SK-N-SH (cell line): ENCODE data around the gene TELO2. TPM values are rescaled to one million over a fixed set of nuclear protein-coding genes. Genes with fewer than 3 reads are reported as not detected.

Source experiments
- CTCF ChIA-PET: fragments of 300-600, 350-600 bp; formaldehyde crosslinking; extraction: SDS; loops from one replicate; lab custom pipeline; 2021; lab: Yijun Ruan, JAX
- POLR2A ChIA-PET: fragments of 350-600 bp; sonication (Branson Sonifier 250); formaldehyde crosslinking; extraction: SDS; loops from one replicate; lab custom pipeline; 2020; ENCODE audit warnings: antibody characterized with exemption, inconsistent platforms; lab: Yijun Ruan, JAX
- DNase-seq: peaks from one replicate; pipeline ENCODE4 v3.0.0; 2012
- H2AFZ ChIP-seq: fragments of 200-600 bp; sonication (generic); 2 replicates; pipeline ENCODE4 v1.8.1; 2016; ENCODE audit warnings: antibody characterized with exemption, mild to moderate bottlenecking, low read depth
- H3F3A ChIP-seq: fragments of 200-600 bp; sonication (generic); replicated peaks from 2 replicates; pipeline ENCODE3; 2016; ENCODE audit warnings: antibody characterized with exemption, mild to moderate bottlenecking; ENCODE audit not compliant: insufficient read depth
- H3K27ac ChIP-seq, 2 experiments: fragments of 200-500 bp in 1 of 2; fragments of 200-600 bp in 1 of 2; sonication (Bioruptor generic) in 1 of 2; sonication (generic), shearing (Covaris generic) in 1 of 2; 2 replicates each; pipeline versions ENCODE4 v1.5.1 to v1.6.1; 2014 to 2016; ENCODE audit warnings: low read depth in 2 of 2, inconsistent platforms in 1 of 2, low read length in 1 of 2, mild to moderate bottlenecking in 1 of 2, mixed read lengths in 1 of 2
- H3K27me3 ChIP-seq: fragments of 200-600 bp; sonication (generic), shearing (Covaris generic); 2 replicates; pipeline ENCODE4 v1.6.1; 2016; ENCODE audit warnings: mixed run types; ENCODE audit not compliant: insufficient read depth
- H3K36me3 ChIP-seq, 2 experiments: fragments of 200-500 bp in 1 of 2; fragments of 200-600 bp in 1 of 2; sonication (Bioruptor generic) in 1 of 2; sonication (generic) in 1 of 2; replicated peaks in 1 of 2; 2 replicates each; pipeline versions ENCODE3 to v1.5.1; 2014 to 2016; ENCODE audit warnings: low read length in 1 of 2, mild to moderate bottlenecking in 1 of 2; ENCODE audit not compliant: insufficient read depth in 2 of 2, control insufficient read depth in 1 of 2
- H3K4me1 ChIP-seq, 2 experiments: fragments of 200-500 bp in 1 of 2; fragments of 200-600 bp in 1 of 2; sonication (Bioruptor generic) in 1 of 2; sonication (generic), shearing (Covaris generic) in 1 of 2; 2 replicates each; pipeline versions ENCODE4 v1.5.1 to v1.6.1; 2014 to 2016; ENCODE audit warnings: low read depth in 1 of 2, low read length in 1 of 2, mixed run types in 1 of 2; ENCODE audit not compliant: insufficient read depth in 2 of 2, control insufficient read depth in 1 of 2
- H3K4me2 ChIP-seq: fragments of 200-600 bp; sonication (generic), shearing (Covaris generic); 2 replicates; pipeline ENCODE4 v1.6.1; 2017; ENCODE audit warnings: mixed run types
- H3K4me3 ChIP-seq, 2 experiments: fragments of 200-500 bp in 1 of 2; fragments of 200-600 bp in 1 of 2; sonication (Bioruptor generic) in 1 of 2; sonication (generic), shearing (Covaris generic) in 1 of 2; 2 replicates each; pipeline versions ENCODE4 v1.5.1 to v1.8.1; 2014 to 2016; ENCODE audit warnings: low read depth in 2 of 2, inconsistent platforms in 1 of 2, low read length in 1 of 2, mild to moderate bottlenecking in 1 of 2, mixed read lengths in 1 of 2, moderate library complexity in 1 of 2
- H3K79me2 ChIP-seq: fragments of 200-600 bp; sonication (generic); 2 replicates; pipeline ENCODE4 v1.8.1; 2017; ENCODE audit warnings: mild to moderate bottlenecking; ENCODE audit not compliant: insufficient read depth
- H3K9ac ChIP-seq: fragments of 200-600 bp; sonication (generic); 2 replicates; pipeline ENCODE4 v1.6.1; 2017; ENCODE audit warnings: mixed run types
- H3K9me2 ChIP-seq: fragments of 200-600 bp; sonication (generic); 2 replicates; pipeline ENCODE4 v1.6.1; 2017; ENCODE audit warnings: mixed run types
- H3K9me3 ChIP-seq: fragments of 200-600 bp; sonication (generic); 2 replicates; pipeline ENCODE4 v1.6.1; 2017; ENCODE audit warnings: mixed run types, mild to moderate bottlenecking, moderate library complexity
- H4K20me1 ChIP-seq: fragments of 200-600 bp; sonication (generic); 2 replicates; pipeline ENCODE4 v1.6.1; 2017; ENCODE audit warnings: mild to moderate bottlenecking, mixed run types; ENCODE audit not compliant: insufficient read depth
- CTCF ChIP-seq: fragments of 200-600 bp; sonication (generic); IDR thresholded peaks from 2 replicates; pipeline ENCODE4 v1.6.1; 2017; ENCODE audit warnings: antibody characterized with exemption, mild to moderate bottlenecking, moderate library complexity
- ELF1 ChIP-seq: IDR thresholded peaks from 2 replicates; pipeline ENCODE4 v1.4.0; 2012
- EZH2phosphoT487 ChIP-seq: fragments of 200-600 bp; sonication (generic); IDR thresholded peaks from 2 replicates; pipeline ENCODE4 v1.6.1; 2017; ENCODE audit warnings: low read depth, mixed run types, mild to moderate bottlenecking, antibody characterized with exemption, moderate library complexity, borderline replicate concordance
- FOSL2 ChIP-seq: IDR thresholded peaks from 2 replicates; pipeline ENCODE4 v1.4.0; 2012; ENCODE audit warnings: low read depth, mild to moderate bottlenecking, moderate library complexity, borderline replicate concordance
- GATA2 ChIP-seq: sonication (generic); formaldehyde crosslinking; IDR thresholded peaks from 2 replicates; pipeline ENCODE4 v1.5.0; 2020; ENCODE audit warnings: mild to moderate bottlenecking, missing genetic modification reagents
- IRF3 ChIP-seq: fragments of 150-350 bp; IDR thresholded peaks from 2 replicates; pipeline ENCODE4 v1.6.1; 2016; ENCODE audit warnings: mild to moderate bottlenecking, low read depth, low read length
- JUND ChIP-seq: IDR thresholded peaks from 2 replicates; pipeline ENCODE4 v1.4.0; 2012
- MEF2A ChIP-seq: IDR thresholded peaks from 2 replicates; pipeline ENCODE4 v1.4.0; 2012; ENCODE audit warnings: low read depth, borderline replicate concordance
- MXI1 ChIP-seq: IDR thresholded peaks from 2 replicates; pipeline ENCODE4 v1.6.1; 2012; ENCODE audit warnings: mild to moderate bottlenecking, low read depth, low read length, improper control_type of control experiment
- NFIC ChIP-seq: IDR thresholded peaks from 2 replicates; pipeline ENCODE4 v1.4.0; 2012; ENCODE audit warnings: borderline replicate concordance
- POLR2AphosphoS5 ChIP-seq: IDR thresholded peaks from 2 replicates; pipeline ENCODE4 v1.6.1; 2012; ENCODE audit warnings: low read depth, low read length
- RAD21 ChIP-seq: IDR thresholded peaks from 2 replicates; pipeline ENCODE4 v1.6.1; 2012; ENCODE audit warnings: mild to moderate bottlenecking, low read length
- RCOR1 ChIP-seq: fragments of 150-350 bp; IDR thresholded peaks from 2 replicates; pipeline ENCODE4 v1.6.1; 2017; ENCODE audit warnings: antibody characterized with exemption, low read length
- RFX5 ChIP-seq: IDR thresholded peaks from 2 replicates; pipeline ENCODE4 v1.6.1; 2012; ENCODE audit warnings: mild to moderate bottlenecking, improper control_type of control experiment, low read length
- RXRA ChIP-seq: IDR thresholded peaks from 2 replicates; pipeline ENCODE4 v1.4.0; 2012; ENCODE audit warnings: low read depth, mild to moderate bottlenecking, borderline replicate concordance
- SMC3 ChIP-seq: IDR thresholded peaks from 2 replicates; pipeline ENCODE4 v1.6.1; 2012; ENCODE audit warnings: low read depth, low read length, improper control_type of control experiment
- TAF1 ChIP-seq: IDR thresholded peaks from 2 replicates; pipeline ENCODE4 v1.6.1; 2012; ENCODE audit warnings: low read depth, mild to moderate bottlenecking, low read length, moderate library complexity, borderline replicate concordance
- TCF12 ChIP-seq: IDR thresholded peaks from 2 replicates; pipeline ENCODE4 v1.4.0; 2012
- TEAD4 ChIP-seq: IDR thresholded peaks from 2 replicates; pipeline ENCODE4 v1.4.0; 2012; ENCODE audit warnings: mild to moderate bottlenecking, borderline replicate concordance; ENCODE audit not compliant: insufficient read depth
- YY1 ChIP-seq: IDR thresholded peaks from 2 replicates; pipeline ENCODE4 v1.4.0; 2012; ENCODE audit warnings: low read depth, mild to moderate bottlenecking
- WGBS: methylation state at CpG from one replicate; pipeline ENCODE4 v1.1.6; 2017; ENCODE audit warnings: low lambda C conversion rate; 5-methylcytosine and 5-hydroxymethylcytosine counted together
- polyA plus RNA-seq, 3 experiments: library from polyadenylated mRNA; depleted of rRNA; stranded (reverse); fragments of >200 nt; gene quantifications; 2 replicates each; pipeline ENCODE4 v1.2.3, GENCODE V29; 2012
- TF ChIP-seq, protein P1 (sequence below): IDR thresholded peaks from 2 replicates; pipeline ENCODE4 v1.4.0; 2012; ENCODE audit warnings: low read depth

TELO2 gene
- polyA plus RNA-seq, 1 of the 3 experiments (the other 2 are of a cell fraction): 24.2 TPM

GRCh38 chr16:1540556-1540855, 47.3 kb downstream of the TELO2 start:
- ChIA-PET CTCF (no interaction called here), POLR2A (no interaction called here)
- H3K36me3 ChIP-seq: peaks cover 0 to 19% of the 10 kb centered on the region in 2 experiments
- H2AFZ ChIP-seq: no peak overlapping the region
- H3F3A ChIP-seq: peaks cover 7% of the 10 kb centered on the region
- H3K27ac ChIP-seq: no peak overlapping the region
- H3K9ac ChIP-seq: no peak overlapping the region
- H3K9me2 ChIP-seq: no peaks in the 10 kb centered on the region
- no peak overlapping the region for H3K4me2 ChIP-seq
- H3K27me3 ChIP-seq: no peaks in the 10 kb centered on the region
- H4K20me1 ChIP-seq: no peaks in the 10 kb centered on the region
- DNase-seq: no peak
- 89% methylated on average over 3 of the region's 8 CpGs for WGBS
- no peak for TF ChIP-seq GATA2 (CRISPR knock-in tag)
- no peak for TF ChIP-seq RFX5
- TF ChIP-seq JUND: no peak
- TF ChIP-seq MXI1: no peak
- TF ChIP-seq RAD21: no peak
- TF ChIP-seq IRF3: no peak
- TF ChIP-seq TEAD4: no peak
- TF ChIP-seq, protein P1, sequence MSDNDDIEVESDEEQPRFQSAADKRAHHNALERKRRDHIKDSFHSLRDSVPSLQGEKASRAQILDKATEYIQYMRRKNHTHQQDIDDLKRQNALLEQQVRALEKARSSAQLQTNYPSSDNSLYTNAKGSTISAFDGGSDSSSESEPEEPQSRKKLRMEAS: no peak
- TF ChIP-seq RCOR1: no peak
- TF ChIP-seq POLR2AphosphoS5: no peak
- no peak for TF ChIP-seq MEF2A
- TF ChIP-seq YY1: no peak
- TF ChIP-seq TCF12: no peak
- TF ChIP-seq NFIC: no peak
- no peak for TF ChIP-seq TAF1
- TF ChIP-seq EZH2phosphoT487: no peak
- no peak for TF ChIP-seq FOSL2
- H3K9me3 ChIP-seq: no peaks in the 10 kb centered on the region
- peaks cover 9 to 10% of the 10 kb centered on the region in 2 experiments; a peak in 3 of 4 replicates for H3K4me1 ChIP-seq
- no peak overlapping the region for H3K4me3 ChIP-seq
- H3K79me2 ChIP-seq: no peaks in the 10 kb centered on the region

- POLR2A ChIA-PET: no interaction called here
- no peak for TF ChIP-seq MEF2A
- no peak for TF ChIP-seq SMC3
- no peak for TF ChIP-seq FOSL2
- TF ChIP-seq YY1: no peak
- TF ChIP-seq RAD21: no peak
- TF ChIP-seq GATA2 (CRISPR knock-in tag): no peak
- no peak for TF ChIP-seq ELF1
- no peak for TF ChIP-seq RCOR1
- no peak for TF ChIP-seq CTCF
- no peak for TF ChIP-seq RXRA
- no peak for TF ChIP-seq TEAD4
- Histone ChIP-seq H2AFZ (no peak overlapping the region), H3K27me3 (no peaks in the 10 kb centered on the region), H3F3A (peaks cover 7% of the 10 kb centered on the region), H3K9ac (no peak overlapping the region), H3K9me2 (no peaks in the 10 kb centered on the region), H3K79me2 (no peaks in the 10 kb centered on the region), H3K4me2 (no peak overlapping the region), H3K4me1 (peaks cover 9 to 10% of the 10 kb centered on the region in 2 experiments; a peak in 3 of 4 replicates), H3K27ac (no peak overlapping the region), H3K9me3 (no peaks in the 10 kb centered on the region), H3K4me3 (no peak overlapping the region), H3K36me3 (peaks cover 0 to 24% of the 10 kb centered on the region in 2 experiments), H4K20me1 (no peaks in the 10 kb centered on the region)
- CTCF ChIA-PET: no interaction called here
- 91% methylated on average over 10 of the region's 41 CpGs for WGBS
- DNase-seq: no peak
Observed at GRCh38 chr16:1541293-1542165, 48.4 kb downstream of the TELO2 start.
